ENCODE measurements around the gene HACD1. TPM values are rescaled to one million over a fixed set of nuclear protein-coding genes. Genes with fewer than 3 reads are reported as not detected.
"Not testable (repeated sequence)": the region's sequence is repeated elsewhere in the genome, so short reads cannot be mapped to it uniquely, and the experiment has no call there.

HACD1 gene
- total and polyA plus RNA-seq, 11 donors, result 80.0 to 291 (median 155) TPM

- TF ChIP-seq CTCF (IDR thresholded peaks at IDR 0.05) (no peak), POLR2A (IDR thresholded peaks at IDR 0.05) (no peak)
- 74 to 85% (median 77%) methylated on average over 3 of the region's 3 CpGs for WGBS, 4 donors
These were observed 19.8 kb downstream of the HACD1 start for GRCh38 chr10:17597386-17597785.

DNA sequence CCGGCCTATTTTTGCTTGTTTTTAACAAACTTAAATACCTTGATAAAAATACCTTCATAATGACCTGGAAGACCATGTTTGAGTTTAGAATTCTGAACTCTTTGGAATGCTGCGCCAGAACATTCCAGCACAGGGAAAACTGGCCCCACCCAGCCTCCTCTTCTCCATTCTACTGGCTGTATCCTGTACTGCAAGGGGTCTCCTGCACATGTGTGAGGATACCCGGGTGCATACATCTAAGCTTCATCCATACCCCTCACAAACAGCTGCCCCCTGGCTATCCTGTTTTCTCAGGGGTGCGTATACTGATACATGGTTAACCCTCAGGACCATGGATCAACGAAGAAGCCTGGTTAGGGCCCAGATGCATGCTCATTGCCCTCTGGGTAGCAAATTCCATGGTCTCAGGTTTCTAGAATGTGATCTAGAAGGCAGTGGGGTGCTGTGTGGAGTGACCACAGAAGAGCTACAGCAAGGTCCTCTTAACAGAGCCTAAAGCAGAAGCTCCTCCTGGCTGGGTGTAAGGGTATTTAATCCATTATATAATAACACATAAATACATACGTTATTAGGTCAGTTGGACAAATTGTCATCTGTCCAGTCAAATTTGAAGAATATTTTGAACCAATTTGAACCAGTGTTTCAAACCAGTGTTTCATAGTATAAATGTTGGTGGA, 26.1 kb downstream of the HACD1 start:
- Histone ChIP-seq H3K27me3 (no peaks in the 10 kb centered on the region), H3K36me3 (peaks cover 0 to 58% (median 0%) of the 10 kb centered on the region in 9 donors), H3K4me3 (no peak overlapping the region), H3K9me3 (no peaks in the 10 kb centered on the region), H3K27ac (no peak overlapping the region), H3K4me1 (peaks cover 0 to 9% (median 2%) of the 10 kb centered on the region in 12 donors)
- DNase-seq, result no peak
- TF ChIP-seq POLR2A (IDR thresholded peaks at IDR 0.05) (no peak), CTCF (IDR thresholded peaks at IDR 0.05) (no peak)
- intact Hi-C loops (cut with DNase I), result no loop called here
- 85 to 95% (median 89%) methylated on average over 5 to 6 of the region's 6 CpGs for WGBS, 4 donors
- ATAC-seq, result peak in 2 of 4 donors; percentile 25 to 42

More at GRCh38 chr10:17597386-17597785, 19.8 kb downstream of the HACD1 start:
- peaks cover 0 to 78% (median 0%) of the 10 kb centered on the region in 9 donors for H3K36me3 ChIP-seq
- intact Hi-C loops (cut with DNase I), result loop anchor here in 1 of 10 donors (5.0 kb wide), 1 partner anchor 145 kb away; the partner anchor contains the start of gene ST8SIA6
- H3K9me3 ChIP-seq, result no peaks in the 10 kb centered on the region
- H3K27me3 ChIP-seq, result no peaks in the 10 kb centered on the region
- H3K4me1 ChIP-seq, result peaks cover 0 to 6% (median 0%) of the 10 kb centered on the region in 12 donors
- H3K4me3 ChIP-seq, result no peak overlapping the region
- no peak for ATAC-seq
- no peak for DNase-seq
- H3K27ac ChIP-seq, result no peak overlapping the region

DNA sequence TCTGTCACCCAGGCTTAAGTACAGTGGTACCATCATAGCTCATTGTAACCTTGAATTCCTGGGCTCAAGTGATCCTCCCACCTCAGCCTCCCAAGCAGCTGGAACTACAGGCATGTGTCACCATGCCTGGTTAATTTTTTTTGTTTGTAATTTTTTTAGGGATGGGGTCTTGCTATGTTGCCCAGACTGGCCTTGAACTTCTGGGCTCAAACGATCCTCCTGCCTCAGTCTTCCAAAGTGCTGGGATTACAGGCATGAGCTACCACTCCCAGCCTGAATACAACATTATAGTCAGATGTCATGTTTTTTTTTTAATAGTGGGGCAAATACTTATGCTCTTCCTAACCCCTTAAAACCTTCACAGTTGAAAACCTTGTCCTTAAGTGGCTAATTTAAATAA, 27.9 kb downstream of the HACD1 start:
- not testable (repeated sequence) for H3K9me3 ChIP-seq, ATAC-seq, H3K4me3 ChIP-seq, DNase-seq, H3K27me3 ChIP-seq, H3K27ac ChIP-seq
- 78 to 98% (median 96%) methylated on average over 1 of the region's 1 CpG for WGBS, 4 donors
- intact Hi-C loops (cut with DNase I), result loop anchor here in 1 of 10 donors (10.0 kb wide), 1 partner anchor 135 kb away; the partner anchor contains the start of gene ST8SIA6
- Histone ChIP-seq H3K4me1 (peaks cover 0 to 13% (median 2%) of the 10 kb centered on the region in 12 donors), H3K36me3 (peaks cover 0 to 41% (median 0%) of the 10 kb centered on the region in 9 donors)

DNA sequence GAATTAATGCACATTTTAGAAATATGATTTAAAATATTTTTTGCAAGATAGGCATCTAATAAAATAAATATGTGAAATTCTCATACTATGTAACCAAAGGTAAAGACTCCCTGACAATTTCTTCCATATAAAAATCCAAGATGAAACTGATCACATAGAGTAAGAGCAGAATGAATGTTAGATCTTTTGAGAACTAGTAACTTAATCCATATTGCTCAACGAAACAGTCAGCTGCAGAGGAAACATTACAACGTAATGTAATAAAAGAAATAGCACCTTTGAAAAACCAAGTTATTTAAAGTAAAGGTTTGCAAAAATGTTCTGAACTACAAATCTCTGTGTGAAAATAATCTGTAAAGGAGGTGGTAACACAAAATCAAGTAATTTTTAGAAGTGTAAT, 28.8 kb downstream of the HACD1 start:
- Histone ChIP-seq H3K27me3 (no peaks in the 10 kb centered on the region), H3K4me3 (no peak overlapping the region), H3K27ac (no peak overlapping the region), H3K4me1 (peaks cover 0 to 13% (median 2%) of the 10 kb centered on the region in 12 donors), H3K36me3 (peaks cover 0 to 32% (median 0%) of the 10 kb centered on the region in 9 donors), H3K9me3 (no peaks in the 10 kb centered on the region)
- ATAC-seq (no peak), DNase-seq (no peak)
- intact Hi-C loops (cut with DNase I), result loop anchor here in 1 of 10 donors (10.0 kb wide), 1 partner anchor 134 kb away; the partner anchor contains the start of gene ST8SIA6
- no peak for TF ChIP-seq CTCF (IDR thresholded peaks at IDR 0.05)
- no peak for TF ChIP-seq POLR2A (IDR thresholded peaks at IDR 0.05)
- WGBS, 4 donors, result 87 to 93% (median 91%) methylated on average over 2 of the region's 2 CpGs

DNA sequence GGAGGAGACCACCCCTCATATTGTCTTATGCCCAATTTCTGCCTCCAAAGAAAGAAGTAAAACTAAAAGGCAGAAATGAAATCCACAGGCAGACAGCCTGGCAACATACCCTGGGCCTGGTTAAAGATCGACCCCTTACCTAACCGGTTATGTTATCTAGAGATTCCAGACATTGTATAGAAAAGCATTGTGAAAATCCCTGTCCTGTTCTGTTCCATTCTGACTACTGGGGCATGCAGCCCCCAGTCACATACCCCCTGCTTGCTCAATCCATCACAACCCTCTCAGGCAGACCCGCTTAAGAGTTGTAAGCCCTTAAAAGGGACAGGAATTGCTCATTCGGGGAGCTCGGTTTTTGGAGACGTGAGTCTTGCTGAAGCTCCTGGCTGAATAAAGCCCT, 29.9 kb downstream of the HACD1 start:
- peaks cover 0 to 13% (median 2%) of the 10 kb centered on the region in 12 donors for H3K4me1 ChIP-seq
- H3K27ac ChIP-seq, H3K4me3 ChIP-seq, H3K27me3 ChIP-seq, DNase-seq, H3K9me3 ChIP-seq, ATAC-seq: not testable (repeated sequence)
- intact Hi-C loops (cut with DNase I), result loop anchor here in 1 of 10 donors (10.0 kb wide), 1 partner anchor 133 kb away; the partner anchor contains the start of gene ST8SIA6
- H3K36me3 ChIP-seq, result peaks cover 0 to 22% (median 0%) of the 10 kb centered on the region in 9 donors
- 71 to 84% (median 76%) methylated on average over 6 of the region's 6 CpGs for WGBS, 4 donors

Measured in heart left ventricle (tissue), 16 donors.